Measurements from ENCODE around the gene WNT3A.

DNA sequence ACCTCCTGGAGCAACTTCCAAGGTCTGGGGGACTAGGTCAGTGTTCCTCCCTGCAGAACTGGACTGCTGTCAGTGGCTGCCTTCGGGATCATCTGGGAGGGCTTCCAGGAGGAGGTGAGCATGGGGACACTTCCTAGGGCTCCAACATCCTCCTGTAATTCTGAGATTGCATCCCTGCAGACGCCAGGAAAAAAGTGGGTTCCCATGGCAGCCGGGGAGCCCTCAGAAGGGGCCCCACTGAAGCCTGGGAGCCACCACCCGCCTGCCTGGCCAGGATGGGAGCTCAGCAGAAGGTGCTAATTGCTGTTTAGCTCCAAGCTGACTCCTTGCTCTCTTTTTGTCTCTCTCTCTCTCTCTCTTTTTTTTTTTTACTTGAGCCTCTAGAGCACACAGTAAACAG, 59.6 kb downstream of the WNT3A start:
- TF ChIP-seq, protein P1, sequence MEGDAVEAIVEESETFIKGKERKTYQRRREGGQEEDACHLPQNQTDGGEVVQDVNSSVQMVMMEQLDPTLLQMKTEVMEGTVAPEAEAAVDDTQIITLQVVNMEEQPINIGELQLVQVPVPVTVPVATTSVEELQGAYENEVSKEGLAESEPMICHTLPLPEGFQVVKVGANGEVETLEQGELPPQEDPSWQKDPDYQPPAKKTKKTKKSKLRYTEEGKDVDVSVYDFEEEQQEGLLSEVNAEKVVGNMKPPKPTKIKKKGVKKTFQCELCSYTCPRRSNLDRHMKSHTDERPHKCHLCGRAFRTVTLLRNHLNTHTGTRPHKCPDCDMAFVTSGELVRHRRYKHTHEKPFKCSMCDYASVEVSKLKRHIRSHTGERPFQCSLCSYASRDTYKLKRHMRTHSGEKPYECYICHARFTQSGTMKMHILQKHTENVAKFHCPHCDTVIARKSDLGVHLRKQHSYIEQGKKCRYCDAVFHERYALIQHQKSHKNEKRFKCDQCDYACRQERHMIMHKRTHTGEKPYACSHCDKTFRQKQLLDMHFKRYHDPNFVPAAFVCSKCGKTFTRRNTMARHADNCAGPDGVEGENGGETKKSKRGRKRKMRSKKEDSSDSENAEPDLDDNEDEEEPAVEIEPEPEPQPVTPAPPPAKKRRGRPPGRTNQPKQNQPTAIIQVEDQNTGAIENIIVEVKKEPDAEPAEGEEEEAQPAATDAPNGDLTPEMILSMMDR (conservative IDR thresholded peaks at IDR 0.05; ENCODE audit: low read length): no peak
- TF ChIP-seq EZH2phosphoT487 (IDR thresholded peaks at IDR 0.05; ENCODE audit: borderline replicate concordance): no peak

Measured in Loucy (cell line).